Ramos (cell line): Measurements from ENCODE around the gene EPHB2.
"Not testable (repeated sequence)": the region's sequence is repeated elsewhere in the genome, so short reads cannot be mapped to it uniquely, and the experiment has no call there.

Source experiments
- in situ Hi-C: fragments of 300-500 bp; cut with MboI; formaldehyde crosslinking; loops from one replicate; pipeline ENCODE4 v1.14.3; 2022; ENCODE audit warnings: low sequenced_read_pairs; ENCODE audit not compliant: unreplicated experiment

The EPHB2 gene

GRCh38 chr1:22688466-22688865, 22.2 kb upstream of the EPHB2 start:
- in situ Hi-C loops: no loop called here

DNA sequence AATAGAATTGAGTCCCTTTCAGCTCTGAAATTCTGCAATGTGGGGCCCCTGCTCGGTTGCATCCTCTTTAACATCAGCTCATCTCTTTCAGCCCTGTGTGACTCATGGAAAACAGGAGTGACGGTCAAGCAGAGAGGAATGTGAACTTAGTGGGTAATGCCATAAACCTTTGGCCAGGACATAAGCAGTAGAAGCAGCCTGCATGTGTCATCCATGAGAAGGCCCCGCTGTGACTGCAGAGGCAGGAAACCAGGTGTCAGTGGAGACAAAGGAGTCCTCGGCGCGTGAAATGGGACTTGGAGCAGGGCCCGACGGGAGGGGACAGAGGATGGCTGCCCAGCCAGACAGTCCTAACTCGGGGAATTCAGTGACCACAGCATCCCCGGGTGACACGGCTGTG, 21.1 kb upstream of the EPHB2 start:
- in situ Hi-C loops: no loop called here

DNA sequence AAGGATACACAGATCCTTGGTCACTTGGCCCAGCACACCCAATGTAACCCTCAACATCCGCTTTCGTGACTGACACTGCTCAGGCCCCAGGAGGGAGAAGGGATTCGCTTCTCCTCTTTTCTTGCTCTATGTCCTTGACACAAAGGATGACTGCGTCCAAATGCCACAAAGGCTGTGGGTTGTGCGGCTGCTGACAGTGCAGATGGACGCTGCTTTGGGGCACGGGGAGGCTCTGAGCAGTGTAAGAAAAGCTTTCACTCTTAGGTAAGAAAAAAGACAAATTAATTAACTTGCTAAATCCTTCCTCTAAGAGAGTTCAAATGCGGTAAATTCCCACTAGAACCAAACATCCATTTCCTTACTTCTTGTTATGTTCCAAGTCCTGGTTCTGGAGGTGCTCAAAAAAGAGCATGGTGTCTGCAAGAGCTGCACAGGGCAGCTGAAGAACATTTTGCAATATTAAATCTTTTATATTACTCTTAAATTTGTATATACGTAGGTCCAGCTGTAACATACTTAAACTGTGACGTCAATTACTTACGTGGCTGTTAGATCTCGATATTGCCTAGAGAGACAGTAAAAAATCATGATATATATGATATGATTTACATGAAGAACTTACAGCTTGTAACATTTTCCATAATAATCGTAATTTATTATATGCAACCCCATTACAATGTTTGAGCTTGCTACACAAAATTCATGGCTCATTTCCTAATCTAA, 19.4 kb upstream of the EPHB2 start:
- in situ Hi-C loops: no loop called here

GRCh38 chr1:22694172-22694571, 16.5 kb upstream of the EPHB2 start:
- in situ Hi-C loops: no loop called here

DNA sequence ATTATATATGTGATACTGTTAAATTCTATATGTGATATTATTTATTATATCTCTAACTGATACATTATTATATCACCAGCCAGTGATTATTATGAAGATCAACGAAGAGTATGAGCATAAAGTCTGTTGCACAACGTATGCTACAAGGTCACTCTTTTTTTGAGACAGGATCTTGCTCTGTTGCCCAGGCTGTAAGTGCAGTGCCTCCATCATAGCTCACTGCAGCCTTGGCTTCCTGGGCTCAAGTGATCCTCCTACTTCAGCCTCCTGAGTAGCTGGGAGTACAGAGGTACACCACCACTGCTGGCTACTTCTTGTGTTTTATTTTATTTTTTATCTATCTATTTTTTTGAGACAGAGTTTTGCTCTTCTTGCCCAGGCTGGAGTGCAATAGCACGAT, 14.0 kb upstream of the EPHB2 start:
- in situ Hi-C loops: no loop called here

DNA sequence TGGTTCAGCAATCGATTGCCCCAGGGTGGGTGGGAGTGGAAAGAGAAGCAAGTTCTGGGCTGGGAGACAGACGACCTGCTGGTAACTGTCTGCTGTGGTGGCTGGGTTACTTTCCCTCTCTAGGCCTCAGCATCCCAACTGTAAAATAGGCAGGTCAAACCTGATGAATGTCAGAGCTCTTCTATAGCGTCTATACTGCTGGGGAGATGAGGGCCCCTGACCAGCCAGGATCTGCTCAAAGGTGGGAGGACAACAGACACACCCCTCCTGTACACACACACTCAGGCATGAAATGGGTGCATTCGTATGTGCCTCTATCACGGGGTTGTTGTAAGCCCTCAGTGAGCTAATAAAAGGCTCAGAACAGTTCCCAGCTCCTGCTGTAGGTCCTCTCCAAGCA, 12.7 kb upstream of the EPHB2 start:
- in situ Hi-C loops: no loop called here

DNA sequence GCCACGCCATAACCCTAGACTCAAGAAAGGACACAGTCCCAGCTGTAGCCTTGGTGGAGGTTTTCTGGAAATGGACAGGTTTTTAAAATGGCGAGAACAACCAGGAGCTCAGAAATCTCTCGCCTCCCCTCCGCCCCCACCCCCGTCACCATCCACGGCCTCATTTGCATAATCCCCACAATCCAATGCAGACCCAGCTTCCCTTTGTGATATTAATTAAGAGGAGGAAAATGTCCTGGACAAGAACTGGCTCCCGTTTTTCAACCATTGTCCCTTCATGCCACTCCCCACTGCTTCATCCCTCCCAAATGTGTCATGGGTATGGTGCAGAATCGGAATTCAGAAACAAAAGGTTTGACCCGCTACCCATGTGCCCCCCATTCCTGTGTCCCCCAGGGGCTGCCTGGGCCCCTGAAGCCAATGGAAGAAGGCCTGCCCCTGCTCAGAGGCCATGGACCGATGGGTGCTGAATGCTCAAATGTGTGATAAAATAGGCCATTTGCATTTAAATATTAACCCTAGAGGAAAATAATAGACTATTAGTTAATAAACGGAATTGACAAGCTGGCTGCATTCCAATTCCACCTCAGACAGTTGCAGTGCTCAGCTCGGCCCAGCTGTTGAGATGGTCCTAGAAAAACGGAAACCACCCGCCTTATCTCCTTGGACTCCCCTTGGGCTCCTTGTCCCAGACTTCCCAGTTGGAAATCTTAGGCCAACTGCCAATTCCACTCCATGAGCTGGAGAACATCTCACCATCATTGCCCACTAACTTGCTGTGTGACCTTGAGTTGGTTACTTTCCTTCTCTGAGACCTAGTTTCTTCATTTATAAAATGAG, 10.7 kb upstream of the EPHB2 start:
- in situ Hi-C loops: no loop called here

- in situ Hi-C loops: no loop called here
Measured at GRCh38 chr1:22702296-22703085, 8.1 kb upstream of the EPHB2 start.

GRCh38 chr1:22704440-22705067, 6.1 kb upstream of the EPHB2 start:
- in situ Hi-C loops: no loop called here

DNA sequence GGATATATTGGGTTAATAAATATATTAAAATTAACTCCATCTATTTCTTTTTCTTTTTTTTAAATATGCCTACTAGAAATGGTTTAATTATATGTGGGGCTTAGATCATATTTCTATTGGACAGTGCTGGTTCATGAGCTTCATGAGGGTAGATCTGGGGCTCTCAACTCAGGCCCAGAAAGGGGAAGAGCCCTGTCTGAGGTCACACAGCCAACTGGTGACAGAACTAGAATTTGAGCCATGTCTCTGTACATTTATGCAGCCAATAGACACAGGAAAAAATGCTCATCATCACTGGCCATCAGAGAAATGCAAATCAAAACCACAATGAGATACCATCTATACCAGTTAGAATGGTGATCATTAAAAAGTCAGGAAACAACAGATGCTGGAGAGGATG, 5.1 kb upstream of the EPHB2 start:
- in situ Hi-C loops: no loop called here

DNA sequence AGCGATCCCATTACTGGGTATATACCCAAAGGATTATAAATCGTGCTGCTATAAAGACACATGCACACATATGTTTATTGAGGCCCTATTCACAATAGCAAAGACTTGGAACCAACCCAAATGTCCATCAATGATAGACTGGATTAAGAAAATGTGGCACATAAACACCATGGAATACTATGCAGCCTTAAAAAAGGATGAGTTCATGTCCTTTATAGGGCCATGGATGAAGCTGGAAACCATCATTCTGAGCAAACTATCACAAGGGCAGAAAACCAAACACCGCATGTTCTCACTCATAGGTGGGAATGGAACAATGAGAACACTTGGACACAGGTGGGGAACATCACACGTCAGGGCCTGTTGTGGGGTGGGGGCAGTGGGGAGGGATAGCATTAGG, 4.5 kb upstream of the EPHB2 start:
- in situ Hi-C loops: not testable (repeated sequence)

- in situ Hi-C loops: no loop called here
Measured at GRCh38 chr1:22708777-22709176, 1.9 kb upstream of the EPHB2 start.

DNA sequence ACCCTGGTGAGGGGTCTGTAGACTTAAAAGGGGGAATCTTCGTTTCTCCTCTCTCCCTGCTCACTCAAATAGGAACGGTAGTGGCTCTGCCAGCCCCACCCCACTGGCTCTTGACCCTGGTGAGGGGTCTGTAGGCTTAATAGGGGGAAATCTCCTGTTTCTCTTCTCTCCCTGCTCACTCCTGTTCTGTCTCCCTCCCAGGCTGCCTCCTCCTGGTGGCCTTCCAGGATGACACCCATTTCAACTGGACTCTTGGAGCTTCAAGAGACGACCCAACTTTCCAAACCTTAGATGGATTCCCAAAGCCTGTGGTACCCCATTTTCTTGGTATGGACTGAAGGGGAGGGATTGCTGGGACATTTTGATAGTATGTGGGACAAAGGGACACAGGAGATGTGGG, 1.4 kb upstream of the EPHB2 start:
- in situ Hi-C loops: no loop called here

DNA sequence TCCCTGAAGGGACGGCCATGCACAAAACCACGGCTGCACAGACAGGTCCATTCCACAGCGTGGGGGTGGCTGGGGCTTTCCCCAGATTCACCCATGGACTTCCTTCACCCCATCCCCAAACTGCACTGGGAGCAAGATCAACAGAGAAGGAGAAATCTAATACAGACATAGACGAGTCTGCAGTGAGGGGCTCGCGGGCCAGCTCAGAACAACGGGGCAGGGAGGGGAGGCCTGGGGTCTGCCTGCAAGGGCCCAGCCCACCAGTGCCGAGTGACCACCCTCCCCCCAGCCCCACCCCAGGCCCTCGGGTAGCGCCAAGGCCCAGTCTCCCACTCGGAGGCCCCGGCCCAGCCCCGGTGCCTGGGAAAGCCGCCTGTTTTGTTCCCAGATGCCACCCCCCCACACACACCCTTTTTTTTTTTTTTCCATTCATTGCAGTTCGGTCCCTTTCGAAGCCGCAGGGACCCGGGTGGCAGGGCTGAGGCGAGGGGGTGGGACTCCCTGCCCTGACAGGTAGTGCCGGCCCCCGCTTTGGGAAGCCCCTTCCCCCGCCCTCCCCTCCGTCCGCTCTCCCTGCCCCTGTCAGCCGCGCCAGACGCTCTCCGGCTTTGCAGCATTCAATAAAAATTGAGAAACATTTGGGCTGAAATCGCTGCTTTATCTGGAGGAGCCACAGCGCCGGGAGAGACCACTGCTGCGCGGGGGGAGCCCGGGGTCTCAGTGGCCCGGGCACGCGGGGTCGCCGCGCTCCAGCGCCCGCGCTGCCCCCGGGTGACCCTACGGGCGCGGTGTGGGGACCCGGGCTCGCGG, 543 bp upstream of the EPHB2 start:
- in situ Hi-C loops: no loop called here

DNA sequence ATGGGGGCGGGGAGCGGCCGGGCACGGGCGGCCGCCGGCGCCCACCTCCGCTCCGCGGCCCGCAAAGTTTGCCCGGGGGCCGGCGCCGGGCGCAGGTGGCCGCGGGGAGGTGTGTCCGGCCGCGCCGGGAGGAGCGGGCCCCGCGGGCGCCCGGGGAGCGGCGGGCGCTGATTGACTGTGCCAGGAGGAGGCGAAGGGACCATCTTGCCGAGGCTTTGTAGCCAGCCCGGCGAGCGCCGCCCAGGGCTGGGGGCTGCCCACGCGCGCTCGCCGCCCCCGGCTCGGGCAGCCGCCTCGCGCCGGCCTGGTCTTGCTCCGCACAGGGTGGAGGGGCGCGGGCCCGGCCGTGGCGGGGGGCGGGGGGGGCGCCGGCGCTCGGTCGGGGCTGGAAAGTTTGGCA, 432 bp downstream of the EPHB2 start:
- in situ Hi-C loops: no loop called here

- in situ Hi-C loops: no loop called here
Measured at GRCh38 chr1:22711591-22712501, 1.2 kb downstream of the EPHB2 start.

GRCh38 chr1:22712502-22713271, 2.0 kb downstream of the EPHB2 start:
- in situ Hi-C loops: no loop called here

DNA sequence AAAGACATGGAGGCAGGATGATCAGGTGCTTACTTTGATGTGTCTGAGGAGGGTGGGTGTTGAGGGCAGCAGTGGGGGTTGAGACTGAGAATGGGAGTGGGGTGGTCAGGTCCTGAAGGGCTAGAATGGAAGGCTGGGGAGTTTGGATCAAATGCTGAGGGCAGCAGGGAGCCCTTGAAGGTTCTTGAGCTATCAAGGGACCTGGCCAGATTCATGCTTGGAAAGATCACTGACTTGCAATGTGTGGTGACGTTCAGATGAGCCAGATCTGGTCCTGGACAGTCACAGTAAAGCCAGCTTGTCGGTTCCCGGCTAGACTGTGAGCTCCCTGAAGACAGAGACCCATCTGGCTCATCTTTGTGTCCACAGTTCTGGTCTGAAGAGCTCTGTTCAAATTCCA, 3.8 kb downstream of the EPHB2 start:
- in situ Hi-C loops: no loop called here
